HG02798 (cell line): ENCODE data around the gene TTC28.

Source experiments
- ATAC-seq: cut with Tn5 transposase; IDR thresholded peaks from one replicate; pipeline ENCODE4 v1.9.1; 2021; ENCODE audit warnings: mild to moderate bottlenecking; ENCODE audit not compliant: unreplicated experiment, poor library complexity

The TTC28 gene

GRCh38 chr22:28424427-28425080 is 255.1 kb downstream of the TTC28 start:
- no peak for ATAC-seq

GRCh38 chr22:28419919-28420318 is 259.7 kb downstream of the TTC28 start:
- ATAC-seq: no peak

- ATAC-seq: no peak
Observed at GRCh38 chr22:28418008-28418407, 261.6 kb downstream of the TTC28 start.

GRCh38 chr22:28417431-28417830 is 262.2 kb downstream of the TTC28 start:
- ATAC-seq: no peak

- ATAC-seq: no peak
Observed at GRCh38 chr22:28414913-28415312, 264.7 kb downstream of the TTC28 start.

- ATAC-seq: no peak
Observed at GRCh38 chr22:28413612-28414399, 265.8 kb downstream of the TTC28 start.

- no peak for ATAC-seq
Observed at GRCh38 chr22:28412109-28412508, 267.5 kb downstream of the TTC28 start.

- ATAC-seq: no peak
Observed at GRCh38 chr22:28411125-28411524, 268.5 kb downstream of the TTC28 start.

GRCh38 chr22:28410050-28410816 is 269.4 kb downstream of the TTC28 start:
- ATAC-seq: no peak

- no peak for ATAC-seq
Observed at GRCh38 chr22:28408709-28409108, 270.9 kb downstream of the TTC28 start.

- ATAC-seq: no peak
Observed at GRCh38 chr22:28407645-28408044, 272.0 kb downstream of the TTC28 start.

GRCh38 chr22:28406246-28406645 is 273.4 kb downstream of the TTC28 start:
- ATAC-seq: no peak

GRCh38 chr22:28405588-28405987 is 274.1 kb downstream of the TTC28 start:
- no peak for ATAC-seq

GRCh38 chr22:28402539-28402938 is 277.1 kb downstream of the TTC28 start:
- no peak for ATAC-seq

GRCh38 chr22:28402060-28402459 is 277.6 kb downstream of the TTC28 start:
- ATAC-seq: no peak

GRCh38 chr22:28398981-28399380 is 280.7 kb downstream of the TTC28 start:
- no peak for ATAC-seq

- no peak for ATAC-seq
Observed at GRCh38 chr22:28398355-28398754, 281.3 kb downstream of the TTC28 start.

GRCh38 chr22:28397306-28397705 is 282.3 kb downstream of the TTC28 start:
- no peak for ATAC-seq

- no peak for ATAC-seq
Observed at GRCh38 chr22:28395920-28396753, 283.5 kb downstream of the TTC28 start.

- no peak for ATAC-seq
Observed at GRCh38 chr22:28395520-28395919, 284.1 kb downstream of the TTC28 start.
